Esophagus squamous epithelium (tissue), 4 donors: ENCODE results near the gene MRPL33.
"Not testable (repeated sequence)": the region's sequence is repeated elsewhere in the genome, so short reads cannot be mapped to it uniquely, and the experiment has no call there.

ENCODE experiments used
- CTCF ChIP-seq, 6 experiments: fragments of 450-650 bp in 4 of 6; fragments of 200-600 bp in 2 of 6; sonication (generic) in 2 of 6; IDR thresholded peaks; one replicate each; pipeline ENCODE4 v1.5.1; 2016 to 2019; ENCODE audit warnings: antibody characterized with exemption in 6 of 6, mild to moderate bottlenecking in 4 of 6, moderate library complexity in 4 of 6
- POLR2A ChIP-seq, 4 donors: fragments of 450-650 bp; IDR thresholded peaks; one replicate each; pipeline ENCODE4 v1.6.1; 2017; ENCODE audit warnings: antibody characterized with exemption in 4 of 4, mild to moderate bottlenecking in 4 of 4, moderate library complexity in 3 of 4

- not testable (repeated sequence) for TF ChIP-seq CTCF, POLR2A (IDR thresholded peaks at IDR 0.05)
Measured at GRCh38 chr2:27748803-27749554, 22.5 kb upstream of the MRPL33 start.
